ENCODE measurements around the gene NUDT16L1. TPM values are rescaled to one million over a fixed set of nuclear protein-coding genes. Genes with fewer than 3 reads are reported as not detected.

Gene NUDT16L1
- total and polyA plus RNA-seq, 9 of the 15 experiments (the other 6 are each of a cell fraction or from before 2014, with no cell fraction given), result 1.4 to 37.6 (median 13.7) TPM

DNA sequence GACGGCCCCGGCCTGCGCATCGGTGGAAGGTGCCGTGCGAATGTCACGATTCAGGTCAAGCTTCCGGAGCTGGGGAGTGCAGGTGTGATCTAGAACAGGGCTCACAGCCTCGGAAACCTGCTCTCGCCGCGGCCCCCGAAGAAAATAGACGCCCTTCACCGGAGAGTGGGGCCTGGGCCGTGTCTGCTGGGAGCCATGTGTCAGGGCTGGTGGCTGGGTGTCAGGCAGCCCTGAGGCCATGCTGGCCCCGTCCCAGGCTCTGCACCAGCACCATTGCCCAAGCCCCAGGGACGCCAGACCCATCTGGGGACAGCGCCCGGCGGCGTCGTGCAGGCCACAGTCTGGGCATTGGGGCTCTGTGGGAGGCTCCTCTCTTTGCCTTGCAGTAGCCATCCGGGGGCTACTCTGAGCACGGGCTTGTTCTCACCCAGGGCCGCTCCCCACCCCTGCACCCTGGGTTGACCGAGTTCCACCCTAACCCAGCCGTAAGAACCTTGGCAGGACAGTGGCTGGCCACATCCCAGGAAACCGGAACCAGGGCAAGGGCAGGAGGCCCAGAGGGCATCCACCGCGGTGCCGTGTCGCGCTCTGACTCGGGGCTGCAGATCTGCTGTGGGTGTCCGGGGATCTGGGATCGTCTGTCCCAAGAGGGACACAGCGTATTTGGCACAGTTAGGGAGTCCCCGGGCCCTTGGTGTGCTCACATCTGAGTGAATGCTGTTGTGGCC lies 5.3 kb upstream of the NUDT16L1 start:
- Histone ChIP-seq H3K27ac (ENCODE audit: extremely low read depth, low read depth, low read length) (no peak overlapping the region), H3K4me1 (replicated peaks in 1 of 2; ENCODE audit: control insufficient read depth in 2 of 2, insufficient read depth in 2 of 2, low read length in 2 of 2) (peaks cover 0 to 39% of the 10 kb centered on the region in 2 experiments; a peak in 3 of 5 replicates), H3K27me3 (ENCODE audit: control insufficient read depth in 2 of 2, insufficient read depth in 2 of 2, low read length in 2 of 2) (no peaks in the 10 kb centered on the region), H3K9me3 (replicated peaks; ENCODE audit: control insufficient read depth, insufficient read depth, low read depth, low read length) (no peaks in the 10 kb centered on the region), H3K4me3 (no peak overlapping the region), H3K9me1 (ENCODE audit: control insufficient read depth, insufficient read depth, low read length) (peaks cover 3% of the 10 kb centered on the region), H3K36me3 (ENCODE audit: control insufficient read depth, insufficient read depth, low read length) (peaks cover 36% of the 10 kb centered on the region; the same call in 2 of the 3 replicates), H3K79me2 (ENCODE audit: control insufficient read depth, insufficient read depth, low read length) (no peaks in the 10 kb centered on the region), H3K4me2 (ENCODE audit: insufficient read depth, low read length) (no peak overlapping the region), H4K20me1 (replicated peaks; ENCODE audit: control insufficient read depth, insufficient read depth, low read length) (no peaks in the 10 kb centered on the region; the same call in 1 of the 2 replicates), H2AFZ (ENCODE audit: low read depth, low read length) (no peak overlapping the region), H3K9ac (ENCODE audit: insufficient read depth in 1 of 2, low read depth in 2 of 2, low read length in 2 of 2) (no peak overlapping the region)
- POLR2A ChIA-PET, result no interaction called here
- WGBS (ENCODE audit: insufficient coverage, low coverage, missing lambda C conversion rate), result 90% methylated on average over 37 of the region's 39 CpGs
- FAIRE-seq (no peak), DNase-seq (ENCODE audit: extremely low read depth in 1 of 4, low spot score in 3 of 4) (no peak), ATAC-seq (no peak)
- BruUV-seq (replicated peaks), result no TSS peak
- intact Hi-C loops (cut with micrococcal nuclease), result no loop called here
- in situ Hi-C loops (cut with MboI), result no loop called here
- TF ChIP-seq, protein P1, sequence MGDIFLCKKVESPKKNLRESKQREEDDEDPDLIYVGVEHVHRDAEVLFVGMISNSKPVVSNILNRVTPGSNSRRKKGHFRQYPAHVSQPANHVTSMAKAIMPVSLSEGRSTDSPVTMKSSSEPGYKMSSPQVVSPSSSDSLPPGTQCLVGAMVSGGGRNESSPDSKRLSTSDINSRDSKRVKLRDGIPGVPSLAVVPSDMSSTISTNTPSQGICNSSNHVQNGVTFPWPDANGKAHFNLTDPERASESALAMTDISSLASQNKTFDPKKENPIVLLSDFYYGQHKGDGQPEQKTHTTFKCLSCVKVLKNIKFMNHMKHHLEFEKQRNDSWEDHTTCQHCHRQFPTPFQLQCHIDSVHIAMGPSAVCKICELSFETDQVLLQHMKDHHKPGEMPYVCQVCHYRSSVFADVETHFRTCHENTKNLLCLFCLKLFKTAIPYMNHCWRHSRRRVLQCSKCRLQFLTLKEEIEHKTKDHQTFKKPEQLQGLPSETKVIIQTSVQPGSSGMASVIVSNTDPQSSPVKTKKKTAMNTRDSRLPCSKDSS (IDR thresholded peaks at IDR 0.05; ENCODE audit: low read depth, partially characterized antibody), result no peak
- TF ChIP-seq ADNP (tag; IDR thresholded peaks at IDR 0.05) (no peak), LCOR (CRISPR knock-in tag; IDR thresholded peaks at IDR 0.05) (no peak), FOSL1 (tag; conservative IDR thresholded peaks at IDR 0.05) (no peak), EHMT2 (IDR thresholded peaks at IDR 0.05) (no peak), POLR2A (conservative IDR thresholded peaks at IDR 0.05) (no peak), ZNF134 (CRISPR knock-in tag; conservative IDR thresholded peaks at IDR 0.05) (no peak)
- TF ChIP-seq, protein P2, sequence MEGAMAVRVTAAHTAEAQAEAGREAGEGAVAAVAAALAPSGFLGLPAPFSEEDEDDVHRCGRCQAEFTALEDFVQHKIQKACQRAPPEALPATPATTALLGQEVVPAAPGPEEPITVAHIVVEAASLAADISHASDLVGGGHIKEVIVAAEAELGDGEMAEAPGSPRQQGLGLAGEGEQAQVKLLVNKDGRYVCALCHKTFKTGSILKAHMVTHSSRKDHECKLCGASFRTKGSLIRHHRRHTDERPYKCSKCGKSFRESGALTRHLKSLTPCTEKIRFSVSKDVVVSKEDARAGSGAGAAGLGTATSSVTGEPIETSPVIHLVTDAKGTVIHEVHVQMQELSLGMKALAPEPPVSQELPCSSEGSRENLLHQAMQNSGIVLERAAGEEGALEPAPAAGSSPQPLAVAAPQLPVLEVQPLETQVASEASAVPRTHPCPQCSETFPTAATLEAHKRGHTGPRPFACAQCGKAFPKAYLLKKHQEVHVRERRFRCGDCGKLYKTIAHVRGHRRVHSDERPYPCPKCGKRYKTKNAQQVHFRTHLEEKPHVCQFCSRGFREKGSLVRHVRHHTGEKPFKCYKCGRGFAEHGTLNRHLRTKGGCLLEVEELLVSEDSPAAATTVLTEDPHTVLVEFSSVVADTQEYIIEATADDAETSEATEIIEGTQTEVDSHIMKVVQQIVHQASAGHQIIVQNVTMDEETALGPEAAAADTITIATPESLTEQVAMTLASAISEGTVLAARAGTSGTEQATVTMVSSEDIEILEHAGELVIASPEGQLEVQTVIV (CRISPR knock-in tag; IDR thresholded peaks at IDR 0.05; ENCODE audit: borderline replicate concordance), result no peak
- TF ChIP-seq, protein P3, sequence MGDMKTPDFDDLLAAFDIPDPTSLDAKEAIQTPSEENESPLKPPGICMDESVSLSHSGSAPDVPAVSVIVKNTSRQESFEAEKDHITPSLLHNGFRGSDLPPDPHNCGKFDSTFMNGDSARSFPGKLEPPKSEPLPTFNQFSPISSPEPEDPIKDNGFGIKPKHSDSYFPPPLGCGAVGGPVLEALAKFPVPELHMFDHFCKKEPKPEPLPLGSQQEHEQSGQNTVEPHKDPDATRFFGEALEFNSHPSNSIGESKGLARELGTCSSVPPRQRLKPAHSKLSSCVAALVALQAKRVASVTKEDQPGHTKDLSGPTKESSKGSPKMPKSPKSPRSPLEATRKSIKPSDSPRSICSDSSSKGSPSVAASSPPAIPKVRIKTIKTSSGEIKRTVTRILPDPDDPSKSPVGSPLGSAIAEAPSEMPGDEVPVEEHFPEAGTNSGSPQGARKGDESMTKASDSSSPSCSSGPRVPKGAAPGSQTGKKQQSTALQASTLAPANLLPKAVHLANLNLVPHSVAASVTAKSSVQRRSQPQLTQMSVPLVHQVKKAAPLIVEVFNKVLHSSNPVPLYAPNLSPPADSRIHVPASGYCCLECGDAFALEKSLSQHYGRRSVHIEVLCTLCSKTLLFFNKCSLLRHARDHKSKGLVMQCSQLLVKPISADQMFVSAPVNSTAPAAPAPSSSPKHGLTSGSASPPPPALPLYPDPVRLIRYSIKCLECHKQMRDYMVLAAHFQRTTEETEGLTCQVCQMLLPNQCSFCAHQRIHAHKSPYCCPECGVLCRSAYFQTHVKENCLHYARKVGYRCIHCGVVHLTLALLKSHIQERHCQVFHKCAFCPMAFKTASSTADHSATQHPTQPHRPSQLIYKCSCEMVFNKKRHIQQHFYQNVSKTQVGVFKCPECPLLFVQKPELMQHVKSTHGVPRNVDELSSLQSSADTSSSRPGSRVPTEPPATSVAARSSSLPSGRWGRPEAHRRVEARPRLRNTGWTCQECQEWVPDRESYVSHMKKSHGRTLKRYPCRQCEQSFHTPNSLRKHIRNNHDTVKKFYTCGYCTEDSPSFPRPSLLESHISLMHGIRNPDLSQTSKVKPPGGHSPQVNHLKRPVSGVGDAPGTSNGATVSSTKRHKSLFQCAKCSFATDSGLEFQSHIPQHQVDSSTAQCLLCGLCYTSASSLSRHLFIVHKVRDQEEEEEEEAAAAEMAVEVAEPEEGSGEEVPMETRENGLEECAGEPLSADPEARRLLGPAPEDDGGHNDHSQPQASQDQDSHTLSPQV (IDR thresholded peaks at IDR 0.05), result no peak
- CTCF ChIA-PET (ENCODE audit: low intra/inter-chr PET ratio), result no interaction called here
